Raji (cell line): Measurements from ENCODE around the gene SELENOM.

ENCODE experiments used
- POLR2A ChIP-seq: IDR thresholded peaks from 2 replicates; pipeline ENCODE4 v1.6.1; 2011; ENCODE audit warnings: low read depth, low read length, control low read depth; ENCODE audit not compliant: insufficient read depth

Gene SELENOM, protein sequence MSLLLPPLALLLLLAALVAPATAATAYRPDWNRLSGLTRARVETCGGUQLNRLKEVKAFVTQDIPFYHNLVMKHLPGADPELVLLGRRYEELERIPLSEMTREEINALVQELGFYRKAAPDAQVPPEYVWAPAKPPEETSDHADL

DNA sequence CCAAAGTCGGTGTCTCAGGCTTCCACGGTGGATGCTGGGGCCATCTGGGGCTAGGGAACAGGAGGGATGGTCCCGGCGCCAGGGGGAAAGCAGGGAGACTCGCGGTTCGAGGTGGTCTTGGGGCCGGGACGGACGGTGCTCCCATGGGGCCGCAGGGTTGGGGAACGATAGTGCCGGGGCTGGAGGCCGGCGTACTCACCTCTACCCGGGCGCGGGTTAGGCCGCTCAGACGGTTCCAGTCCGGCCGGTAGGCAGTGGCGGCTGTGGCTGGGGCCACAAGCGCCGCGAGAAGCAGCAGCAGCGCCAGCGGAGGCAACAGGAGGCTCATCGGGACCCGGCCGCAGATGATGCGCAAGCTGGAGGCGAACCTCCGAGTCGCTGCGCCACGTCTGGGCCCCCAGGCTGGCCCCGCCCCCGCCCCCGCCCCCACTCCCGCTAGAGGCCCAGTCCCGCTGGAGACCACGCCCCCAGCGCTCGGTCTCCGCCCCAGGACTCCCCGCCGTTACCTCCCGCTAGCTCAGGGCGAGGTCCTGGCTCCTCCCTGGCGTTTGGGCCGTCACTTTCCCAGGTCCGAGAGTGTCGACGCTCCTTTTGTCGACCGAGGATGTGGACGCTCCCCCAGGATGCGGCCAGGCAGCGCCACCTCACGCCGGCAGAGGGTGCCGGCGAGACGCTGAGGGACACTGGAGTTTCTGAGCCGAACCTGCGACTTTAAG, at the start of gene SELENOM:
TSS of gene SELENOM (minus strand) at position 391 of the 716 bp plus-strand sequence. CDS start at position 328, 63 bp downstream.
- no peak for TF ChIP-seq POLR2A

- no peak for TF ChIP-seq POLR2A
These were observed 48.1 kb upstream of the SELENOM start for GRCh38 chr22:31155422-31155821.

DNA sequence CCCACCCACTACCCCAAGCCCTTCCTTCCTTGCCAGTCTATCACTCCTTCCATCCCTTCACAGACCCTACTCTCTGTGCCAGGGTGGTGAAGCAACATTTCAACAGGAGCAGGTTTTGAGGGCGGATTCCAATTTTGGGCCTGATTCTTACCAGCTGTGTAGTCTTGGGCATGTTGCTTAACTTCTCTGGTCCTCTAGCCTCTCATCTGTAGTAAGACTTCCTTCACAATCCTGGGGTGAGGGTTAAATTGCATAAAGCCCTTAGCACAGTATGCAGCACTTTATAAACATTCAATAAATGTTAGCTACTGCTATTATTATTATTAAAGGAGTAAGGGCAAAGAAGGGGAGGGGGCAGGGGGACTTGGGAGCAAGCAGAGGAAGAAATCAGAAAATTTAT, 47.6 kb upstream of the SELENOM start:
- TF ChIP-seq POLR2A: no peak

DNA sequence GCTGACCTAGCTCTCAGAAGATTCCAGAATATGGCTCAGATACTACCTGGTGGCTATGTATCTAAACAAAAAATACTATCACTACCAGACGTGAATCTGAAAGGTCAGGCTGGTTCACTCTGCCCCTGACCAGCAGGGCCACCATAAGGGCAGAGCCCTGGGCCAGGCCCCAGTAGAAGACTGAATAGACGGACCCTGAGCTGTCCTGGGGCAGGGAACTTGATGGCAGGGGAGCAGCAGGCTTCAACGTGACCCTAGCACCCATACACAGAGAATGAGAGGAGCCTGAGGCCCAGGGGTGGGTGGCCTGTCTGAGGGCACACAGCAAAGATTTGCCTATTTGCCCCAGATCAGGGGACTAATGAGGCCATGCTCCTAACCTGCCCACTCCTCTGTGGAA, 46.0 kb upstream of the SELENOM start:
- TF ChIP-seq POLR2A: no peak

GRCh38 chr22:31151872-31152271, 44.5 kb upstream of the SELENOM start:
- TF ChIP-seq POLR2A: no peak

DNA sequence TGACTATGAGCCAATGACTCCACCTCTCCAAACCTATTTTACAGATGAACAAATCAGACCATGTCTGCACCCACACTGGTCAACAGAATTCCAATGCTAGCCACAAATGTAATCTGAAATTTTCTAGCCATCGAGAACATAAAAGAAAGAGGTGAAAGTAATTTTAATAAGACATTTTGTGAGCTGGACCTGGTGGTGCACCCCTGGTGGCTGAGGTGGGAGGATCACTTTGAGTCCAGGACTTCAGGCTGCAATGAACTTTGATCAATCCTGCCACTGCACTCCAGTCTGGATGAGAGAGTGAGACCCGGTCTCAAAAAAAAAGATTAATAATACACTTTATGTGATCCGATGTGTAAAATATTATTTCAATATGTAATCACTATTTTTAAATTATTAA, 43.2 kb upstream of the SELENOM start:
- TF ChIP-seq POLR2A: no peak

- TF ChIP-seq POLR2A: no peak
These were observed 41.7 kb upstream of the SELENOM start for GRCh38 chr22:31148953-31149627.

GRCh38 chr22:31148488-31148887, 41.1 kb upstream of the SELENOM start:
- no peak for TF ChIP-seq POLR2A

GRCh38 chr22:31144223-31144622, 36.9 kb upstream of the SELENOM start:
- TF ChIP-seq POLR2A: no peak

GRCh38 chr22:31143537-31143936, 36.2 kb upstream of the SELENOM start:
- no peak for TF ChIP-seq POLR2A

GRCh38 chr22:31143038-31143437, 35.7 kb upstream of the SELENOM start:
- TF ChIP-seq POLR2A: no peak

- no peak for TF ChIP-seq POLR2A
These were observed 34.9 kb upstream of the SELENOM start for GRCh38 chr22:31142285-31142684.

DNA sequence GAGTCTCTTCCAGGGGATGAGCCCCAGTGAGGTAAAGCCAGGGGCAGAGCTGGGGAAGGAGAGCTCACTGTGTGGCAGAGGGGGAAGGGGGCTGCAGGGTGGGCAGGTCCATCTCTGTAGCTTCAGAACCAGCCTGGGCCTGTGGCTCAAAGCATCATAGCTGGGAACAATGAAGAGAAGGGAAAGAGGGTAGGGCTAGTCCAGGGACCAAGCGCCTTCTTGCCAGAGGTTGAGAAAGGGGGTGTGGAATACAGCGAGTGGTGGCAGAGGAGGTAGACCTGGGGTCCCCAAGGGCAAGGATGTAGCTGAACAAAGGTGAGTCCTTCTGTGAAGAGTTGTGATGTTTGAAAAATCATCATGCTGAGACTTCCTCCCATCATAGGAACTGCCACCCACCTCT, 34.2 kb upstream of the SELENOM start:
- TF ChIP-seq POLR2A: no peak

DNA sequence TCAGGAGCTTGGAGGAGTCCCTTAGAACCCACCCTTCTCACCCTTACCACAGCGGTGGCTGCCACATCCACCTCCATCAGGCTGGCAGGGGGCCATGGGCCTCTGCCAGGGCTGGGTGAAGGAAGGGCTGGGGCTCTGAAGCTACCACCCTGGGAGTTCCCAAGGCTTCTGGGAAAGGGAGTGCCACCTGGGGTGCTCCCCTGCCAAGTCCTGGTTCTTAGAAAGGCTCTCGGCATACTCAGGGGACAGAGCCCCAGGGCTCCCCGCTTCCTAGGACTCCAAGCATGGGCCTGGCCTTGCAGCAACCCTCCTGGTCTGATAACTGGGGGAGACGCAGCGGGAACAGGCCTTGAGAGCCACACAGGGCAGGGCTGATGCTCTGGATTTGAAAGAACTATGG, 33.4 kb upstream of the SELENOM start:
- TF ChIP-seq POLR2A: no peak

GRCh38 chr22:31139866-31140716, 32.7 kb upstream of the SELENOM start, which contains the start of gene PLA2G3:
Gene PLA2G3 (minus strand): TSS chr22:31140508. CDS start chr22:31140354, 154 bp downstream.
- no peak for TF ChIP-seq POLR2A
